GM13977 (cell line): Measurements from ENCODE around the gene GNAS.

Source experiments
- DNase-seq: peaks from one replicate; pipeline ENCODE4 v3.0.0; 2012; ENCODE audit warnings: low spot score
- CTCF ChIP-seq: IDR thresholded peaks from 2 replicates; pipeline ENCODE4 v1.5.1; 2012; ENCODE audit warnings: mild to moderate bottlenecking, control low read depth; ENCODE audit not compliant: insufficient read depth; ENCODE audit errors: extremely low read depth, missing control alignments
- in situ Hi-C: fragments of 300-500 bp; cut with MboI; formaldehyde crosslinking; loops from one replicate; pipeline ENCODE4 v1.12.0; 2022; ENCODE audit warnings: low sequenced_read_pairs, low pct_unique_long_range_greater_than_20kb, mixed read lengths, inconsistent platforms; ENCODE audit not compliant: unreplicated experiment

The GNAS gene

GRCh38 chr20:58953050-58953449 is 100.5 kb downstream of the GNAS start:
- no peak for DNase-seq
- TF ChIP-seq CTCF: no peak
- in situ Hi-C loops: no loop called here

GRCh38 chr20:58956078-58956477 is 103.6 kb downstream of the GNAS start:
- TF ChIP-seq CTCF: no peak

GRCh38 chr20:58959652-58960051 is 107.1 kb downstream of the GNAS start:
- no peak for TF ChIP-seq CTCF
- in situ Hi-C loops: no loop called here
- DNase-seq: no peak

More at GRCh38 chr20:58956078-58956477, 103.6 kb downstream of the GNAS start:
- DNase-seq: no peak
- in situ Hi-C loops: no loop called here
